D721Med (cell line): ENCODE results near the gene CDK5RAP3.

ENCODE experiments used
- DNase-seq: peaks from one replicate; pipeline ENCODE4 v3.0.0; 2011; ENCODE audit warnings: low spot score; ENCODE audit not compliant: insufficient read length
- FAIRE-seq: peaks from 2 replicates; lab custom pipeline; 2011; peaks lifted over from hg19 to GRCh38; lab: Jason Lieb, UNC
- TF ChIP-seq, protein P1 (sequence below): IDR thresholded peaks from 2 replicates; pipeline ENCODE4 v1.5.1; 2012; ENCODE audit warnings: mild to moderate bottlenecking, control low read depth; ENCODE audit not compliant: insufficient read depth; ENCODE audit errors: missing control alignments

The CDK5RAP3 gene

GRCh38 chr17:47992216-47992615 is 21.3 kb downstream of the CDK5RAP3 start:
- no peak for FAIRE-seq
- DNase-seq: no peak
- TF ChIP-seq, protein P1, sequence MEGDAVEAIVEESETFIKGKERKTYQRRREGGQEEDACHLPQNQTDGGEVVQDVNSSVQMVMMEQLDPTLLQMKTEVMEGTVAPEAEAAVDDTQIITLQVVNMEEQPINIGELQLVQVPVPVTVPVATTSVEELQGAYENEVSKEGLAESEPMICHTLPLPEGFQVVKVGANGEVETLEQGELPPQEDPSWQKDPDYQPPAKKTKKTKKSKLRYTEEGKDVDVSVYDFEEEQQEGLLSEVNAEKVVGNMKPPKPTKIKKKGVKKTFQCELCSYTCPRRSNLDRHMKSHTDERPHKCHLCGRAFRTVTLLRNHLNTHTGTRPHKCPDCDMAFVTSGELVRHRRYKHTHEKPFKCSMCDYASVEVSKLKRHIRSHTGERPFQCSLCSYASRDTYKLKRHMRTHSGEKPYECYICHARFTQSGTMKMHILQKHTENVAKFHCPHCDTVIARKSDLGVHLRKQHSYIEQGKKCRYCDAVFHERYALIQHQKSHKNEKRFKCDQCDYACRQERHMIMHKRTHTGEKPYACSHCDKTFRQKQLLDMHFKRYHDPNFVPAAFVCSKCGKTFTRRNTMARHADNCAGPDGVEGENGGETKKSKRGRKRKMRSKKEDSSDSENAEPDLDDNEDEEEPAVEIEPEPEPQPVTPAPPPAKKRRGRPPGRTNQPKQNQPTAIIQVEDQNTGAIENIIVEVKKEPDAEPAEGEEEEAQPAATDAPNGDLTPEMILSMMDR: no peak

- no peak for DNase-seq
- TF ChIP-seq, protein P1: no peak
- FAIRE-seq: no peak
These were observed 22.2 kb downstream of the CDK5RAP3 start for GRCh38 chr17:47993031-47993564.

DNA sequence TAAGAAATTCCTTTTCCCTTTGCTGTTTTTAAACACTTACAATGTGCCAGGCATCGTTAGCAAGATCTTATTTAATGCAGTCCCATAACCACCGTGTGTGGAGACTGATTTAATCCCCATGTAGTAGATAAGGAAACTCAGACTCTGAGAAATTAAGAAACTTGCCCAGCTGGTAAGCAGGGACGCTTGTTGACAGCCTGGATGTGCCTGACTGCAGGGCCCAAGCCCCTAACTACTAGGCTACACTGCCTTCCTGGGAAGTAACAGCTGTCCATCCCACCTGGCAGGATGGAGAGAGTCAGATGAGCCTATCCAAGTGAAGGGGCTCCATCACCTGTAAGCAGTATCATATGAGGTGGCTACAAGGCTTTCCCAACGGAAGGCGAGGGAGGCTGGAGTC is 23.1 kb downstream of the CDK5RAP3 start:
- TF ChIP-seq, protein P1: no peak
- no peak for DNase-seq
- FAIRE-seq: no peak

DNA sequence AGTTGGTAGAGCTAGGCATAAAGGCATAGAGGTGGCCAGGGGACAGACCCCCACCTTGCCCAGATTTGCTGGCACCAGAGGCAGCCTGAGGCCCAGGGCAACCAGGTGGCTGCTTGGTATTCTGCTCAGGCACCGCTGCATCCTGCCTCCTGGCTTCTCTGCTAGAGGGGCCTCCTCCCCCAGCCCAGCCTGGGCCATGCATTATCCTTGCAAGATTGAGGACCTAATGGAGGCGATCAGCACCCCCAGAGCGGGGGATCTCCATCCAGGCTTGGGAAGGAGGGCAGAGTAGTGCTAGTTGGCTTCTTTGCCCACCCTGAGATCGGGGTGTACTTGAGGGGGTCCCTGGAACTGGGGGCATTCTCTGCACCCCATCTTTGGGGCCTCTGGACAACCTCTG is 23.8 kb downstream of the CDK5RAP3 start:
- DNase-seq: no peak
- FAIRE-seq: no peak

GRCh38 chr17:47995241-47995935 is 24.5 kb downstream of the CDK5RAP3 start:
- no peak for FAIRE-seq
- peak; percentile 47 for DNase-seq
- TF ChIP-seq, protein P1: no peak

More for the DNA sequence above, 23.8 kb downstream of the CDK5RAP3 start:
- TF ChIP-seq, protein P1: no peak

- no peak for DNase-seq
- FAIRE-seq: no peak
- TF ChIP-seq, protein P1: no peak
These were observed 25.3 kb downstream of the CDK5RAP3 start for GRCh38 chr17:47996201-47996600.

DNA sequence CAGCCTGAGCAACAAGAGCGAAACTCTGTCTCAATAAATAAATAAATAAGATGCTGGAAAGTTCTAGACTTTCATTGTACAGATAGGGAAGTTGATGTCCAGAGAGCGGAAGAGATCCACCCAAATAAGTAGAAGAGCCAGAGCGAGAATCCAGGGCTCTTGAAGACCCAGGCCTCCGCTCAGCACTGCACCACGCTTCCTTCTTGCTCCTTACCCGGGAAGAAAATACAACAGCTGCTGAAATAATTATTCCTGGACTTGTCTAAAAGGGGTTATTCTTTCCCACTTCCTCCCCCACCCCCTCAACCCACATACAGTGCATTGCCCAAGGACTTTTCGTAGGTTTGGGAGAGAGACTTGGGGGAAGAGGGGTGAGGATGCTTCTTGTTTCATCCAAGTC is 26.7 kb downstream of the CDK5RAP3 start:
- no peak for FAIRE-seq
- TF ChIP-seq, protein P1: no peak

More for the DNA sequence above, 26.7 kb downstream of the CDK5RAP3 start:
- no peak for DNase-seq
